Neural cell (in vitro differentiated cells): Measurements from ENCODE around the gene CD40.

Experiments used
- CTCF ChIP-seq: fragments of 450-650 bp; IDR thresholded peaks from 2 replicates; pipeline ENCODE4 v1.5.1; 2014; ENCODE audit warnings: antibody characterized with exemption, mild to moderate bottlenecking, moderate library complexity; ENCODE audit not compliant: poor library complexity, severe bottlenecking
- EZH2 ChIP-seq: fragments of 200-600, 300-800 bp; shearing (Covaris generic), sonication (generic); IDR thresholded peaks from 2 replicates; pipeline ENCODE4 v1.6.1; 2014; ENCODE audit warnings: antibody characterized with exemption, low read length, borderline replicate concordance, mild to moderate bottlenecking; ENCODE audit not compliant: insufficient read depth, poor library complexity, severe bottlenecking
- REST ChIP-seq: IDR thresholded peaks from 2 replicates; pipeline ENCODE4 v1.6.1; 2012; ENCODE audit warnings: borderline replicate concordance
- TAF1 ChIP-seq: IDR thresholded peaks from 2 replicates; pipeline ENCODE4 v1.6.1; 2012; ENCODE audit warnings: low read depth

GRCh38 chr20:46167080-46167479 is 49.0 kb downstream of the CD40 start:
- TF ChIP-seq CTCF (no peak), EZH2 (no peak), TAF1 (no peak), REST (no peak)
